Measurements from ENCODE around the gene CRADD. TPM values are rescaled to one million over a fixed set of nuclear protein-coding genes. Genes with fewer than 3 reads are reported as not detected.

Gene CRADD
- total and polyA plus RNA-seq, 10 of the 15 experiments (the other 5 are each of a cell fraction or from before 2014, with no cell fraction given): 7.6 to 15.5 (median 11.7) TPM

DNA sequence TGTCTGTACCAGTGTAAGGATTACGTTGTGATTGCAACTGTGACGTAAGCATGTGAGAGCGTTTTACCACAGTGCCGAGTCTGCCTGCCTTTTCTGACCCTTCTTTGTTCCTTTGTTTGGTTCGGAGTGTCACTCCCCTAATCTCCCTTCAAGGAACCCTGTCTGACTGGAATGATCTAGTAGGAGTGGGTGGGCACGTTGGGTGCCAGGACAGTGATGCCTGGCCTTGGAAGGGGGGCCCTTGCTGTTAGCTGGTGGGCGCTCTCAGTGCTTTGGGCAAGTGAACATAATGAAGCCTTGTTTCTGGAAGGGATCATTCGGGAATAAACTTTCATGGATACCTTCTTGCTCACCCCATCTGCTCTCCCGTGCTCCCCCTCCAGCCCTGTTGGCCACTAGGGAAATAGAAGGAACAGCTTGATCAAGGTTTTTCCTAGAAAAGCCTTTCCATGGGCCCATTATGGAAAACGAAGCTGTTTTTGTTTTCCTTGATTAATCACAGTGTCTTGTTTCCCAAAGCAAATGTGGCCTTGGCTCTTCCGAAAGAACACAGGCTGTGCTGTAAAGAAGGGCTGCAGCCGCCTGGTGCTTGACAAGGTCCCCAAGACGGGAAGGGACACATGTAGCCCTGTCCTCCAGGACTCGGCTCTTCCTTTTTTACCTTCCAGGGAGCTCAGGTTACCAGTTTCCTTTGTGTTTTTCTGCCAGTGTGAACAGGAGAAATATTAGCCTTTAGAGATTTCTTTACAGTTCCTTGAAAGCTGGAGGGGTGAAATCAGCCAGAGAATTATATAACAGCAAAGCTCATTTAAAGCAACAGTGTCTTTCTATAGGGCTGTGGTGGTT lies 215.5 kb downstream of the CRADD start:
- ChIA-PET SMC1A (ENCODE audit: uncharacterized antibody, unreplicated experiment) (interaction anchor here (0.6 kb wide), 1 partner anchor 14 kb away, joined by 3 read pairs; no protein-coding TSS in a partner anchor), CTCF (no interaction called here), POLR2A (no interaction called here), RAD21 (ENCODE audit: unreplicated experiment) (no interaction called here)
- intact Hi-C loops (cut with micrococcal nuclease; ENCODE audit: unreplicated experiment) (no loop called here), in situ Hi-C loops (cut with MboI) (no loop called here)
- DNase-seq (ENCODE audit: low read depth, low spot score): no peak
- no peaks in the 10 kb centered on the region for H3K36me3 ChIP-seq (ENCODE audit: control insufficient read depth in 2 of 2, insufficient read depth in 2 of 2, low read length in 1 of 2)
- no peaks in the 10 kb centered on the region for H3K9me3 ChIP-seq (replicated peaks; ENCODE audit: control insufficient read depth, insufficient read depth, low read length)
- TF ChIP-seq RBBP5 (conservative IDR thresholded peaks at IDR 0.05) (no peak), MTA3 (IDR thresholded peaks at IDR 0.05; ENCODE audit: borderline replicate concordance, low read length) (no peak), WRNIP1 (IDR thresholded peaks at IDR 0.05; ENCODE audit: borderline replicate concordance, low read depth, low read length) (no peak), NR2C1 (IDR thresholded peaks at IDR 0.05) (no peak), IKZF2 (IDR thresholded peaks at IDR 0.05) (no peak), ZNF384 (IDR thresholded peaks at IDR 0.05; ENCODE audit: borderline replicate concordance, low read depth, low read length) (no peak), RELA (IDR thresholded peaks at IDR 0.05; ENCODE audit: borderline replicate concordance, partially characterized antibody) (no peak)
- TF ChIP-seq, protein P1, sequence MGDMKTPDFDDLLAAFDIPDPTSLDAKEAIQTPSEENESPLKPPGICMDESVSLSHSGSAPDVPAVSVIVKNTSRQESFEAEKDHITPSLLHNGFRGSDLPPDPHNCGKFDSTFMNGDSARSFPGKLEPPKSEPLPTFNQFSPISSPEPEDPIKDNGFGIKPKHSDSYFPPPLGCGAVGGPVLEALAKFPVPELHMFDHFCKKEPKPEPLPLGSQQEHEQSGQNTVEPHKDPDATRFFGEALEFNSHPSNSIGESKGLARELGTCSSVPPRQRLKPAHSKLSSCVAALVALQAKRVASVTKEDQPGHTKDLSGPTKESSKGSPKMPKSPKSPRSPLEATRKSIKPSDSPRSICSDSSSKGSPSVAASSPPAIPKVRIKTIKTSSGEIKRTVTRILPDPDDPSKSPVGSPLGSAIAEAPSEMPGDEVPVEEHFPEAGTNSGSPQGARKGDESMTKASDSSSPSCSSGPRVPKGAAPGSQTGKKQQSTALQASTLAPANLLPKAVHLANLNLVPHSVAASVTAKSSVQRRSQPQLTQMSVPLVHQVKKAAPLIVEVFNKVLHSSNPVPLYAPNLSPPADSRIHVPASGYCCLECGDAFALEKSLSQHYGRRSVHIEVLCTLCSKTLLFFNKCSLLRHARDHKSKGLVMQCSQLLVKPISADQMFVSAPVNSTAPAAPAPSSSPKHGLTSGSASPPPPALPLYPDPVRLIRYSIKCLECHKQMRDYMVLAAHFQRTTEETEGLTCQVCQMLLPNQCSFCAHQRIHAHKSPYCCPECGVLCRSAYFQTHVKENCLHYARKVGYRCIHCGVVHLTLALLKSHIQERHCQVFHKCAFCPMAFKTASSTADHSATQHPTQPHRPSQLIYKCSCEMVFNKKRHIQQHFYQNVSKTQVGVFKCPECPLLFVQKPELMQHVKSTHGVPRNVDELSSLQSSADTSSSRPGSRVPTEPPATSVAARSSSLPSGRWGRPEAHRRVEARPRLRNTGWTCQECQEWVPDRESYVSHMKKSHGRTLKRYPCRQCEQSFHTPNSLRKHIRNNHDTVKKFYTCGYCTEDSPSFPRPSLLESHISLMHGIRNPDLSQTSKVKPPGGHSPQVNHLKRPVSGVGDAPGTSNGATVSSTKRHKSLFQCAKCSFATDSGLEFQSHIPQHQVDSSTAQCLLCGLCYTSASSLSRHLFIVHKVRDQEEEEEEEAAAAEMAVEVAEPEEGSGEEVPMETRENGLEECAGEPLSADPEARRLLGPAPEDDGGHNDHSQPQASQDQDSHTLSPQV (IDR thresholded peaks at IDR 0.05): no peak
- TF ChIP-seq, protein P2, sequence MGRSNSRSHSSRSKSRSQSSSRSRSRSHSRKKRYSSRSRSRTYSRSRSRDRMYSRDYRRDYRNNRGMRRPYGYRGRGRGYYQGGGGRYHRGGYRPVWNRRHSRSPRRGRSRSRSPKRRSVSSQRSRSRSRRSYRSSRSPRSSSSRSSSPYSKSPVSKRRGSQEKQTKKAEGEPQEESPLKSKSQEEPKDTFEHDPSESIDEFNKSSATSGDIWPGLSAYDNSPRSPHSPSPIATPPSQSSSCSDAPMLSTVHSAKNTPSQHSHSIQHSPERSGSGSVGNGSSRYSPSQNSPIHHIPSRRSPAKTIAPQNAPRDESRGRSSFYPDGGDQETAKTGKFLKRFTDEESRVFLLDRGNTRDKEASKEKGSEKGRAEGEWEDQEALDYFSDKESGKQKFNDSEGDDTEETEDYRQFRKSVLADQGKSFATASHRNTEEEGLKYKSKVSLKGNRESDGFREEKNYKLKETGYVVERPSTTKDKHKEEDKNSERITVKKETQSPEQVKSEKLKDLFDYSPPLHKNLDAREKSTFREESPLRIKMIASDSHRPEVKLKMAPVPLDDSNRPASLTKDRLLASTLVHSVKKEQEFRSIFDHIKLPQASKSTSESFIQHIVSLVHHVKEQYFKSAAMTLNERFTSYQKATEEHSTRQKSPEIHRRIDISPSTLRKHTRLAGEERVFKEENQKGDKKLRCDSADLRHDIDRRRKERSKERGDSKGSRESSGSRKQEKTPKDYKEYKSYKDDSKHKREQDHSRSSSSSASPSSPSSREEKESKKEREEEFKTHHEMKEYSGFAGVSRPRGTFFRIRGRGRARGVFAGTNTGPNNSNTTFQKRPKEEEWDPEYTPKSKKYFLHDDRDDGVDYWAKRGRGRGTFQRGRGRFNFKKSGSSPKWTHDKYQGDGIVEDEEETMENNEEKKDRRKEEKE (IDR thresholded peaks at IDR 0.05): no peak
- TF ChIP-seq, protein P3, sequence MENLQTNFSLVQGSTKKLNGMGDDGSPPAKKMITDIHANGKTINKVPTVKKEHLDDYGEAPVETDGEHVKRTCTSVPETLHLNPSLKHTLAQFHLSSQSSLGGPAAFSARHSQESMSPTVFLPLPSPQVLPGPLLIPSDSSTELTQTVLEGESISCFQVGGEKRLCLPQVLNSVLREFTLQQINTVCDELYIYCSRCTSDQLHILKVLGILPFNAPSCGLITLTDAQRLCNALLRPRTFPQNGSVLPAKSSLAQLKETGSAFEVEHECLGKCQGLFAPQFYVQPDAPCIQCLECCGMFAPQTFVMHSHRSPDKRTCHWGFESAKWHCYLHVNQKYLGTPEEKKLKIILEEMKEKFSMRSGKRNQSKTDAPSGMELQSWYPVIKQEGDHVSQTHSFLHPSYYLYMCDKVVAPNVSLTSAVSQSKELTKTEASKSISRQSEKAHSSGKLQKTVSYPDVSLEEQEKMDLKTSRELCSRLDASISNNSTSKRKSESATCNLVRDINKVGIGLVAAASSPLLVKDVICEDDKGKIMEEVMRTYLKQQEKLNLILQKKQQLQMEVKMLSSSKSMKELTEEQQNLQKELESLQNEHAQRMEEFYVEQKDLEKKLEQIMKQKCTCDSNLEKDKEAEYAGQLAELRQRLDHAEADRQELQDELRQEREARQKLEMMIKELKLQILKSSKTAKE (IDR thresholded peaks at IDR 0.05; ENCODE audit: low read depth, poor library complexity, severe bottlenecking): no peak
- no peaks in the 10 kb centered on the region for H4K20me1 ChIP-seq (ENCODE audit: control insufficient read depth, insufficient read depth)
- no peaks in the 10 kb centered on the region for H3K79me2 ChIP-seq (ENCODE audit: control insufficient read depth, insufficient read depth, low read length)
- no peak overlapping the region for H3K9ac ChIP-seq (ENCODE audit: control insufficient read depth, insufficient read depth, low read length)
- peaks cover 0 to 4% of the 10 kb centered on the region in 2 experiments; a peak in 2 of 4 replicates for H3K27me3 ChIP-seq (replicated peaks in 1 of 2; ENCODE audit: control insufficient read depth in 2 of 2, insufficient read depth in 2 of 2, low read length in 1 of 2)
- H2AFZ ChIP-seq (ENCODE audit: control insufficient read depth, low read depth, low read length): no peak overlapping the region
- no peak overlapping the region for H3K4me3 ChIP-seq
- BruUV-seq (replicated peaks): no TSS peak
- WGBS (ENCODE audit: insufficient coverage, insufficient replicate concordance, low lambda C conversion rate, missing lambda C conversion rate): 40% methylated on average over 14 of the region's 14 CpGs
- FAIRE-seq: no peak
- no peak overlapping the region for H3K27ac ChIP-seq (ENCODE audit: control insufficient read depth, insufficient read depth)
- no peak for ATAC-seq
- no peaks in the 10 kb centered on the region for H3K4me1 ChIP-seq (ENCODE audit: control insufficient read depth, insufficient read depth, low read length)
- H3K4me2 ChIP-seq (ENCODE audit: control insufficient read depth, insufficient read depth): no peak overlapping the region

Measured in GM12878 (cell line).